ENCODE data around the gene RNF13. TPM values are rescaled to one million over a fixed set of nuclear protein-coding genes. Genes with fewer than 3 reads are reported as not detected.
A peak's percentile ranks its signal among the peaks of the same experiment; 100 is the strongest.

The RNF13 gene
- total RNA-seq, 2 experiments from 2014 or later: 28.8 to 41.2 TPM

DNA sequence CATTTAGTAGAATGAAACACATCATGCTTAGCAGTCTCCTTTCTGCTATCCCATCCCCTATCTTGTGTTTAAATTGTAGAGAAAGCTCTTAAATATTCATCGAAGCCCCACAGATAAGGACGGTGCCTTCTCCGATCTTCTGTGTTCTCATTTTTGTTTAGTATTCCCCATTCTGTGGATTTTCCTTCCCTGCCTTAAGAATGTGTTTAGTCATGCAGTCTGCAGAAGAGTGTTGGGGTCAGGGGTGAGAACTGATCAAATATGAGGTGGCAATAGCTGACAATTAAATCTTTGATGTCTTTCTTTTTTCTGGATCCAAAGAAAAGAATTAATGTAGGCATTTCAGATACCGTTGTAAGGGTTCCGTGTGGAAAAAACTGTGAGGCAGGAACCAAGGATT, 11.4 kb upstream of the RNF13 start:
- Mint-ChIP-seq H3K27ac (no peak overlapping the region), H3K27me3 (peaks cover 18% of the 10 kb centered on the region), H3K9me3 (ENCODE audit: low read depth) (no peaks in the 10 kb centered on the region), H3K4me3 (no peak overlapping the region), H3K4me1 (no peaks in the 10 kb centered on the region), H3K36me3 (ENCODE audit: low read depth) (no peaks in the 10 kb centered on the region)
- ATAC-seq (no peak), DNase-seq (no peak)
- intact Hi-C loops (cut with DNase I, micrococcal nuclease): no loop called here
- POLR2A ChIA-PET: no interaction called here
- CTCF ChIA-PET: interaction anchor here (1.3 kb wide), 1 partner anchor 36 kb away, joined by 6 read pairs; no protein-coding TSS in a partner anchor

DNA sequence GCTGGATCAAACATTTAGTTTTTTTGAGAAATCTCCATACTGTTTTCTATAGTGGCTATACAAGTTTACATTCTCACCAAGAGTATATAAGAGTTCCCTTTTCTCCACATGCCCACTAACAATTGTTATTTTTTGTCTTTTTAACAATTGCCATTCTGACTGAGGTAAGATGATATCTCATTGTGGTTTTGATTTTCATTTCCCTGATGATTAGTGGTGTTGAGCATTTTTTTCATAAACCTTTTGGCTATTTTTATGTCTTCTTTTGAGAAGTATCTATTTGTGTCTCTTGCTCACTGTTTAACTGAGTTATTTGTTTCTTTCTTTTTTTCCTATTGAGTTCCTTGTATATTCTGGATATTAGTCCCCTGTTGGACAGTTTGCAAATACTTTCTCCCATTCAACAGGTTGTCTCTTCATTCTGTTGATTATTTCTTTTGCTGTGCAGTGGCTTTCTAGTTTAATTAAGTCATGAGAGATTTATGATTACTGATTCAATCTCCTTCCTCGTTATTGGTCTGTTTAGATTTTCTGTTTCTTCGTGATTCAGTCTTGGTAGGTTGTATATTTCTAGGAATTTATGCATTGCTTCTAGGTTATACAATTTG, 6.7 kb upstream of the RNF13 start:
- intact Hi-C loops (cut with DNase I, micrococcal nuclease): loop anchor here (5.0 kb wide), 2 partner anchors 39 to 294 kb away; no protein-coding TSS in a partner anchor
- CTCF ChIA-PET: no interaction called here

DNA sequence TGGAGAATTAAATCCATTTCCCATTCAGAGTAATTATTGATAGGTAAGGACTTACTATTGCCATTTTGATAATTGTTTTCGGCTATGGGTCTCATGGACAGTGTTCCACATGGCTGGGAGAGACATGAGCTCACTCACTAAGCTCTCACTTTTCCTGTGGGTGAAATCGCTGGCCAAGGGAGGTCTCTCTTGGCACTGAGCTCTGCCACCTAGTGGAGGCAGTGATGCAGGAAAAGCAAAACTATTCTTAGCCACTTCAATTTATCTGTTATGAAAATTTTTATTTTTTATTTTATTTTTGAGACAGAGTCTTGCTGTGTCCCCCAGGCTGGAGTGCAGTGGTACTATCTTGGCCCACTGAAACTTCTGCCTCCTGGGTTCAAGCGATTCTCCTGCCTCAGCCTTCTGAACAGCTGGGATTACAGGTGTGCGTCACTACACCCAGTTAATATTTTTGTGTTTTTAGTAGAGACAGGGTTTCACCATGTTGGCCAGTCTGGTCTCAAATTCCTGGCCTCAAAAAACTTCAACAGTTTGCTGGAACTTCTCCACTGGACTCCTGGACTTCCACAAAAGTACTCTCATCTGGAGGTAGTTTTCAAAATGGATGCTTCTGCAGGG, 4.7 kb upstream of the RNF13 start:
- no peak overlapping the region for H3K4me3 Mint-ChIP-seq
- peaks cover 15% of the 10 kb centered on the region for H3K27me3 Mint-ChIP-seq
- ChIA-PET POLR2A (interaction anchor here (0.8 kb wide), 1 partner anchor 40 kb away, joined by 3 read pairs; no protein-coding TSS in a partner anchor), CTCF (interaction anchor here (0.5 to 2.9 kb wide), 43 partner anchors 10 to 688 kb away, joined by 3 to 46 read pairs (median 4); no protein-coding TSS in a partner anchor)
- peak; percentile 71 for DNase-seq
- no peak overlapping the region for H3K27ac Mint-ChIP-seq
- H3K9me3 Mint-ChIP-seq (ENCODE audit: low read depth): no peaks in the 10 kb centered on the region
- intact Hi-C loops (cut with DNase I, micrococcal nuclease): loop anchor here (2.0 to 5.0 kb wide), 4 partner anchors 41 to 296 kb away; no protein-coding TSS in a partner anchor
- H3K36me3 Mint-ChIP-seq (ENCODE audit: low read depth): no peaks in the 10 kb centered on the region
- peaks cover 9% of the 10 kb centered on the region for H3K4me1 Mint-ChIP-seq
- ATAC-seq: no peak

More for the DNA sequence above, 6.7 kb upstream of the RNF13 start:
- H3K27ac Mint-ChIP-seq: no peak overlapping the region
- ATAC-seq: no peak
- H3K4me3 Mint-ChIP-seq: no peak overlapping the region
- H3K4me1 Mint-ChIP-seq: peaks cover 3% of the 10 kb centered on the region
- H3K36me3 Mint-ChIP-seq (ENCODE audit: low read depth): no peaks in the 10 kb centered on the region
- H3K9me3 Mint-ChIP-seq (ENCODE audit: low read depth): no peaks in the 10 kb centered on the region
- no peak for DNase-seq
- peaks cover 15% of the 10 kb centered on the region for H3K27me3 Mint-ChIP-seq
- POLR2A ChIA-PET: no interaction called here

DNA sequence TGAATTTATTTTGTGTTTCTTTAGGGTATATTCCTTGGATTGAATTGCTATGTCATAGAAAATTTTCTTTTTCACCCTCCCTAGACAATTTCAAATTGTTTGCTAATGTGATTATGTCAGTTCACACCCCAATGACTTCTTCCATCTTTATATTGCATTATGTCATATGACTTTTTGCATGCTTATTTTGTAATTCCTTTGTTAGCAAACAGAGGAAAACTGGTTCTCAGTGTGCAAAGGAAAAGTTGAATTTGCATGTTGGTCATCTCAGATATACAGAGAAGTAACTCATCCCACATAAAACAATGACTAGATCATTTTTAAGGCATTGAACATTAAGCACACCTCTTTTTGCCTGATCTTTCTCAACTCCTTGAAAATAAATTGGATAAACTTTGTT, 3.3 kb upstream of the RNF13 start:
- ATAC-seq (no peak), DNase-seq (no peak)
- no peaks in the 10 kb centered on the region for H3K9me3 Mint-ChIP-seq (ENCODE audit: low read depth)
- H3K27ac Mint-ChIP-seq: no peak overlapping the region
- H3K27me3 Mint-ChIP-seq: peaks cover 15% of the 10 kb centered on the region
- H3K4me1 Mint-ChIP-seq: peaks cover 17% of the 10 kb centered on the region
- H3K36me3 Mint-ChIP-seq (ENCODE audit: low read depth): no peaks in the 10 kb centered on the region
- intact Hi-C loops (cut with DNase I, micrococcal nuclease): loop anchor here (2.0 to 5.0 kb wide), 4 partner anchors 42 to 297 kb away; no protein-coding TSS in a partner anchor
- H3K4me3 Mint-ChIP-seq: no peak overlapping the region
- ChIA-PET CTCF (interaction anchor here (1.0 to 2.9 kb wide), 5 partner anchors 12 to 319 kb away, joined by 3 to 13 read pairs (median 7); no protein-coding TSS in a partner anchor), POLR2A (no interaction called here)

DNA sequence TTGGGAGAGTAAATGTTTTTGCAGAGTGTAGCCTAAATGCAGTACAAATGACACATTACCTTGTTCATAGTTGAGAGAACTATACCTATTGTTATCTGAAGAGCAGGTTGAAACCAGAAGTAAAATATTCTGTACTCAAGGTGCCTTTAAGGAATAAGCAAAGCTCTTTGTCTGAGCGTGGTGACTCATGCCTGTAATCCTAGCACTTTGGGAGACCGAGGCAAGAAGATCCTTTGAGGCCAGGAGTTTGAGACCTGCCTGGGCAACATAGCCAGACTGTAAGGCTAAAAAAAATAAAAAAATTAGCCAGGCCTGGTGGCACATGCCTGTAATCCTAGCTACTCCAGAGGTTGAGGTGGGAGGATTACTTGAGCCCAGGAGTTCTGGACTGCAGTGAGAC, 2.2 kb upstream of the RNF13 start:
- peaks cover 27% of the 10 kb centered on the region for H3K4me1 Mint-ChIP-seq
- H3K27ac Mint-ChIP-seq: no peak overlapping the region
- peaks cover 2% of the 10 kb centered on the region for H3K36me3 Mint-ChIP-seq (ENCODE audit: low read depth)
- peaks cover 10% of the 10 kb centered on the region for H3K27me3 Mint-ChIP-seq
- ATAC-seq (no peak), DNase-seq (no peak)
- POLR2A ChIA-PET: no interaction called here
- H3K4me3 Mint-ChIP-seq: no peak overlapping the region
- no peaks in the 10 kb centered on the region for H3K9me3 Mint-ChIP-seq (ENCODE audit: low read depth)
- intact Hi-C loops (cut with DNase I, micrococcal nuclease): no loop called here
- CTCF ChIA-PET: interaction anchor here (0.6 kb wide), 1 partner anchor 22 kb away, joined by 4 read pairs; no protein-coding TSS in a partner anchor

DNA sequence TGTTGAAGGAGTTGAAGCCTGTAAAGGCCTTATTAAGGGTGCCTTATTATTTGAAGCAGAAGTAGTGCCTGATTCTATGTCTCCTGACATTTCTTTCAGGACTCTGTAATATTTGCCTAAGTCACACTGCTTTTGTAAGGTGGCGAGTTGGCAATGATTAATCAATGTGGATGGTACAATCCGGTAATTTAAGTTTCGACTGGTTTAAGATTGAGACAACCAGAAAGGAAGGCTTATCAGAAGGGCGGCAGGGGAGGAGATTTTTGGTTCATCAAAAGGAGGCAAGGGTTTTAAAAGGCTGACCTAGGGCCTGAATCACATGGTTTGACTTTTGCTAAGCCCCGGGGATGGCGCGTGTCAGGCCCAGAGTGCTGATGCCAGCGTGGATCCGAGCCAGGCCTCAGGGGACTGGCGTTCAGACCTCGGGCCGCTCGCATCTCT, 830 bp upstream of the RNF13 start:
- ChIA-PET CTCF (no interaction called here), POLR2A (interaction anchor here (0.6 kb wide), 1 partner anchor 280 kb away, joined by 4 read pairs; no protein-coding TSS in a partner anchor)
- Mint-ChIP-seq H3K27me3 (peaks cover 5% of the 10 kb centered on the region), H3K4me1 (peaks cover 40% of the 10 kb centered on the region), H3K4me3 (peak overlapping the region; percentile 95), H3K36me3 (ENCODE audit: low read depth) (peaks cover 7% of the 10 kb centered on the region), H3K9me3 (ENCODE audit: low read depth) (no peaks in the 10 kb centered on the region), H3K27ac (peak overlapping the region; percentile 100)
- no peak for ATAC-seq
- no peak for DNase-seq
- intact Hi-C loops (cut with DNase I, micrococcal nuclease): loop anchor here (1.0 to 2.0 kb wide), 5 partner anchors 60 to 951 kb away; partner anchors contain the start of genes EIF2A (in 2 of the 2), SERP1 (in 2 of the 2), COMMD2 (in 1 of the 2) and PFN2 (in 1 of the 2)

DNA sequence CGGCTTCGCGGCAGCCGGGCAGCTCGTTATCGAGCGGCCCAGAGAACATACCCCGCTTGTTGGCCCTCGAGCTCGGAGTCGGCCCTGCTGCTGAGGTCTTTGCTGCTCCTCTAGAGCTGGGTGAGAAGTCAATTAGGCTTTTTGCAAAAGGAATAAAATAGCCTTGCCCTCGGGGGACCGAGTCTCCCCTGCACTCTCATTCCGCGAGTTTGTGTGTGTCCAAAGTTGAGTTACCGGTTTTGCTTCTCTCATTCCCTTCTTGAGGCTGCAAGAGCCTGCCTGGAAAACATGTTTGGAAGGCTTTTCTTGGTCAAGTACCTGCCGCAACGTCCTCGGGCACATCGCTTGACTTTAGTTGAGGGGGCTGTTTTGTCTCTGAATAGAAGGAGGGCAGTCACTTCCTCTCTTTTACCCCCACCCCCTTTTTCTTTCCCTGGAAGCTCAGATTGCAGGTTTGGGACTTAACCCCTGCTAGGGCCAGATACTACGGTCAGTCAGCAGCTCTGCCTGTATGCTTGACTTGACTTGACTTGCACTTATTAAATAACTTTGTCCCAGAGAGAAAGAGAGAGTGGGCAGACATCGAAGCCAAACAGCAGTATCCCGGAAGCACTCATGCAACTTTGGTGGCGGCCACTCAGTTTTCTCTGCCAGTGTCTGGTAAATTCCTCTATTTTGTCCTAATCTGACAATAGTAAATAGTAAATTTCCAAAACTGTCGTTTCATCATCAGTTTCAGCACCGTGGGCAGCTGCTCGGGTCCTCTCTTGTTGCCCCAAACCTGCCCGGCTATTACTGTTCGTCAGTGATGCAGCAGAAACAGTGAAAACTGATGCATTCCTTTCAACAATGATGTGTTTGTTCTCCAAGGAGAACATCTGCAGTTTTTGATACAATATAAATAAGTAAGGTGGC, 609 bp downstream of the RNF13 start:
- DNase-seq: peak; percentile 38
- intact Hi-C loops (cut with DNase I, micrococcal nuclease): loop anchor here (1.0 to 2.0 kb wide), 5 partner anchors 61 to 949 kb away; partner anchors contain the start of genes EIF2A (in 2 of the 2), SERP1 (in 2 of the 2), COMMD2 (in 1 of the 2) and HPS3 (in 1 of the 2)
- peak; percentile 7 for ATAC-seq
- Mint-ChIP-seq H3K4me1 (peaks cover 51% of the 10 kb centered on the region), H3K36me3 (ENCODE audit: low read depth) (peaks cover 11% of the 10 kb centered on the region), H3K27ac (peak overlapping the region; percentile 100), H3K9me3 (ENCODE audit: low read depth) (no peaks in the 10 kb centered on the region), H3K4me3 (peak overlapping the region; percentile 95), H3K27me3 (no peaks in the 10 kb centered on the region)
- POLR2A ChIA-PET: no interaction called here
- CTCF ChIA-PET: interaction anchor here (0.6 to 2.2 kb wide), 7 partner anchors 10 to 283 kb away, joined by 3 to 16 read pairs (median 3); no protein-coding TSS in a partner anchor

DNA sequence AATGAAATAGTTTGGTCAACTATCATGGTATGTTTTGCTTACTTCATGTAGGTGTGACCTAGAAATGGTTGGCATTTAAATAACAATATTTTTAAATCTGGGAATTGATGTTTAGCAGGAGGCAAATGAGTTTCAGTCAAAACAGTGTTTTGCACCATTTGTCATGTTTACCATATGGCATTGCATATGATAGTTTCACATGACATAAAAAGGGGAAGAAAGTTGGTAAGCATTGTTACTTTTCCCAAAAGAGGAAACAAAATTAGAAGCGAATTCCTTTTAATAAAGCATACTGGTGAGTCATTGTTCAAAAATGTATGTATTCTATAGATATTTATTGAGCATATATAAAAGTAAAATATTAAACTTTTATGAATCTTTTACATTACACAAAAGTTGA, 2.3 kb downstream of the RNF13 start:
- Mint-ChIP-seq H3K9me3 (ENCODE audit: low read depth) (no peaks in the 10 kb centered on the region), H3K4me3 (peak overlapping the region; percentile 95), H3K36me3 (ENCODE audit: low read depth) (peaks cover 13% of the 10 kb centered on the region), H3K4me1 (peaks cover 62% of the 10 kb centered on the region), H3K27ac (no peak overlapping the region), H3K27me3 (no peaks in the 10 kb centered on the region)
- ATAC-seq (no peak), DNase-seq (no peak)
- intact Hi-C loops (cut with DNase I, micrococcal nuclease): no loop called here
- ChIA-PET POLR2A (no interaction called here), CTCF (interaction anchor here (2.2 kb wide), 1 partner anchor 8 kb away, joined by 16 read pairs; no protein-coding TSS in a partner anchor)

DNA sequence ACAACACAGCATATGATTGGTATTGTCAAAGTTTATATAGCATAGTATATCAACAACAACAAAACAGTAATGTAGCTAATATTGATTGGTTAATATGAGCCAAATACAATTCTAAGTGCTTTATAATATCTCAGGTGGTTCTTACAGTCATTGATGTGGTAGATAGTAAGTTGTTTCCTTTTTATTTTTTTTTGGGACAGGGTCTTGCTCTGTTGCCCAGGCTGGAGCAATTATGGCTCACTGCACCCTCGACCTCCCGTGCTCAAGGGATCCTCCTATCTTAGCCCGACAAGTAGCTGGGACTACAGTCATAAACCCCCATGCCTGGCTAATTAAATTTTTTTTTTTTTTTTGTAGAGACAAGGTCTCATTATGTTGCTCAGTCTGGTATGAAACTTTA, 2.7 kb downstream of the RNF13 start:
- Mint-ChIP-seq H3K27ac (no peak overlapping the region), H3K4me3 (no peak overlapping the region), H3K36me3 (ENCODE audit: low read depth) (peaks cover 14% of the 10 kb centered on the region), H3K9me3 (ENCODE audit: low read depth) (no peaks in the 10 kb centered on the region), H3K4me1 (peaks cover 63% of the 10 kb centered on the region), H3K27me3 (no peaks in the 10 kb centered on the region)
- intact Hi-C loops (cut with DNase I, micrococcal nuclease): no loop called here
- DNase-seq (no peak), ATAC-seq (no peak)
- ChIA-PET POLR2A (no interaction called here), CTCF (interaction anchor here (5.6 kb wide), 1 partner anchor 8 kb away, joined by 31 read pairs; no protein-coding TSS in a partner anchor)

DNA sequence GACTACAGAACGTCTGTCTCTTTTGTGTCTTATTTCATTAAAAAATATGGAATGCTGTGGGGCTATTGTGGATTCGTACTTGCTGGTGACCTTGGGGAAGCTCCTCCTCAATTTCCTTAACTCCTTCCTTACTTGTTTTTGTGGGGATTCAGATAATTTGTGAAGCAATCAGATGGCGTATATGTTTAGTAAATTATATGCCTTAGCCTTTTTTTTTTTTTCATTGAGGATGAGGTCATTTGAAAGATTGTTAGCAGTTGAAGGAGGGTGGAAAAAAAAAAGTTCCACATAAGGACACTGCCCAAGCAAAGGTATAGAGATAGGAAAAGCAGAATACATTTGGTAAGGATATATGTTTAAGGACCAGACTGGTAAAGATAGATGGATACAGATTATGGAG, 3.3 kb downstream of the RNF13 start:
- ChIA-PET CTCF (interaction anchor here (0.7 to 5.6 kb wide), 2 partner anchors 8 to 171 kb away, joined by 3 to 31 read pairs; no protein-coding TSS in a partner anchor), POLR2A (no interaction called here)
- ATAC-seq (no peak), DNase-seq (no peak)
- Mint-ChIP-seq H3K36me3 (ENCODE audit: low read depth) (peaks cover 15% of the 10 kb centered on the region), H3K9me3 (ENCODE audit: low read depth) (peaks cover 1% of the 10 kb centered on the region), H3K27me3 (no peaks in the 10 kb centered on the region), H3K27ac (no peak overlapping the region), H3K4me3 (no peak overlapping the region), H3K4me1 (peaks cover 66% of the 10 kb centered on the region)
- intact Hi-C loops (cut with DNase I, micrococcal nuclease): no loop called here

DNA sequence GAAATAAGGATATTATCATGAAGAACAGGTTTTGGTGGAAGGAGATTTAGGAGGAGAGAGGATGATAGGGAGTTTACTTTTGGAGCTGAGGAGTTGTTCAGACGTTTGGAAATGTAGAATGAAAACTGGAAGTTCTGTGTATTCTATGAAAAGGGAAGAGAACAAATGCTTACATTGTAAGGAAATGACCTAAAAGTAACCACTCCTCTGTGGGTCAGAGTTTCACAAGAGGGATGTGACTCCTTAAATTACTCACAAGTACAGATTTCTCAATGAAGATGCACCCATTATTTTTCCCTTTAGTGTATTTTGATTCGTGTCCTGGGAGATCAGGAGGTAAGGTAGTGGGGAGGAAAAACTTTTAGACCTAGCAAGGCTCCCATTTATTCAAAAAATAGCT, 4.0 kb downstream of the RNF13 start:
- Mint-ChIP-seq H3K27ac (no peak overlapping the region), H3K4me3 (no peak overlapping the region), H3K36me3 (ENCODE audit: low read depth) (peaks cover 22% of the 10 kb centered on the region), H3K9me3 (ENCODE audit: low read depth) (peaks cover 6% of the 10 kb centered on the region), H3K4me1 (peaks cover 72% of the 10 kb centered on the region), H3K27me3 (no peaks in the 10 kb centered on the region)
- ATAC-seq (no peak), DNase-seq (no peak)
- CTCF ChIA-PET: interaction anchor here (0.6 to 5.6 kb wide), 2 partner anchors 9 to 35 kb away, joined by 3 to 31 read pairs; no protein-coding TSS in a partner anchor
- POLR2A ChIA-PET: no interaction called here
- intact Hi-C loops (cut with DNase I, micrococcal nuclease): no loop called here

Measured in activated CD4-positive, alpha-beta T cell treated with anti-CD3 and anti-CD28 coated beads for 36 hours (primary cell).